Fibroblast of skin of left biceps (primary cell): ENCODE results near the gene HLA-DQB2.
"Not testable (repeated sequence)": the region's sequence is repeated elsewhere in the genome, so short reads cannot be mapped to it uniquely, and the experiment has no call there.

Source experiments
- DNase-seq, 2 experiments: peaks; one replicate each; pipeline ENCODE4 v3.0.0-alpha.2; 2013; ENCODE audit warnings: low read depth in 2 of 2

Gene HLA-DQB2

GRCh38 chr6:32745649-32746048 lies 17.7 kb downstream of the HLA-DQB2 start:
- not testable (repeated sequence) for DNase-seq

- no peak for DNase-seq
Measured at GRCh38 chr6:32744776-32745175, 18.6 kb downstream of the HLA-DQB2 start.

GRCh38 chr6:32742374-32742773 lies 21.0 kb downstream of the HLA-DQB2 start:
- no peak for DNase-seq

DNA sequence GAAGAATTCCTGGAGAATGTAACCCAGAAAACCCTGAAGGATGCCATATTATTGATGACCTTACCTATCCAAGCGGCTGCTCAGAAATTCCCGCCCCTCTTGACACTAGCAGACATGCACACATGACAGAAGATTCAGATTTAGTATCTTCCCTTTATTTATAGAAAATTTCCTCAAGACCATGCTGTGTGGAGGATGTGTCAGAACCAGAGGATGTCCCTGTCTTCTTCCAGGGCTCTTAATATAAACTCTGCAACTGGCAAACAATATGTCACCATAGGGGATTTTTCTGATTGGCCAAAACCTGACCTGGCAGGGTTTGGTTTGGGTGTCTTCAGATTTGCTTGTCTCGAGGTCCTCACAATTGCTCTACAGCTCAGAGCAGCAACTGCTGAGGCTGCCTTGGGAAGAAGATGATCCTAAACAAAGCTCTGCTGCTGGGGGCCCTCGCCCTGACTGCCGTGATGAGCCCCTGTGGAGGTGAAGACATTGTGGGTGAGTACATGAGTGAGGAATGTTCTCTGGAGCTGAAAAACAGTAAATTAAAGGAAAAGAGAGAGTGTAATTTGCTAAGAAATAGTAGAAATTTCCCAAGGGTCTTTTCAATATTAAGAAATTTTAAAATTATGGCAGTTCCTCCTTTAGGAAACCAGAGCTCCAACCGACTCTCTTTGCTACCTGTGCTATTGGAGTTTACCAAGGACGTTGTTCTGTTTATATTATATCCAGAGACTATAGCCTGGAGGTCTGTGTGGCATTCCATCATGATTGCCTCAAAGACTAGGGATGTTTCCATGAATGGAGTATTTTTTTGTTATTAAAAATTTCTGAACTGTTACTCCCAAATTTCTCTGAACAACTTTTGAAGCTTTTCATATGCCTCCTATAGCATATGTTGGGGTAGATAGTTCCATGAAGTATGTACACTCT lies 22.0 kb downstream of the HLA-DQB2 start, which contains the start of gene HLA-DQA2:
HLA-DQA2 (plus strand) TSS at position 361 of the 930 bp plus-strand sequence; CDS start at position 414, 53 bp downstream.
- no peak for DNase-seq

GRCh38 chr6:32738126-32738525 lies 25.2 kb downstream of the HLA-DQB2 start:
- DNase-seq: no peak

DNA sequence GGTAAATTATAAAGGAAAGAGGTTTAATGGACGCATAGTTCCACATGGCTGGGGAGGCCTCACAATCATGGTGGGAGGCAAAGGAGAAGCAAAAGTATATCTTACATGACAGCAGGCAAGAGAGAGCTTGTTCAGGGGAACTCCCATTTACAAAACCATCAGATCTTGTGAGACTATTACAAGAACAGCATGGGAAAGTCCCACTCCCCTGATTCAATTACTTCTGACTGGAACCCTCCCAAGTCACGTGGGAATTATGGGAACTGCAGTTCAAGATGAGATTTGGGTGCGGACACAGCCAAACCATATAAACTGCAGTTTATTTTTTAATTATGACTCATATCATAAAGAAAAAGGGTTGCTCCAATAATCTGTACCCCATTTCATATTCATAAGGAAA lies 44.5 kb downstream of the HLA-DQB2 start:
- no peak for DNase-seq

DNA sequence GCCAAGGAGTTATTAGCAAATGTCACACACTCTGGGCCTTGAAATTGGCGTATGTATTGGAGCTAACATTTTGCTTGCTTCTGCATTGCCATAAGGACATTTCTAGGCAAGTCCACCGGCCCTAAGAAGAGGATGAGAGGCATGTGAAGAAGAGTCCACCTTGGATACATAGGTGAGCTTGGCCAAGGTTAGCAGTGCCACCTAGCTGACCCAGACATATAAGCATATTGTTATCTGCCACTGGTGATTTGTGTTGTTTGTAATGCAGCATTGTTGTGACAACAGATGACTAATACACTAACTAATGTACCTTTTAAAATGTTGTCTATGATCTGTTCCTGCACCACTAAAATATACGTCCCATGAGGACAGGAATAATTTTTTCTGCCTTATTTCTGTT lies 46.9 kb downstream of the HLA-DQB2 start:
- DNase-seq: no peak

- DNase-seq: no peak
Measured at GRCh38 chr6:32713241-32713640, 50.1 kb downstream of the HLA-DQB2 start.

DNA sequence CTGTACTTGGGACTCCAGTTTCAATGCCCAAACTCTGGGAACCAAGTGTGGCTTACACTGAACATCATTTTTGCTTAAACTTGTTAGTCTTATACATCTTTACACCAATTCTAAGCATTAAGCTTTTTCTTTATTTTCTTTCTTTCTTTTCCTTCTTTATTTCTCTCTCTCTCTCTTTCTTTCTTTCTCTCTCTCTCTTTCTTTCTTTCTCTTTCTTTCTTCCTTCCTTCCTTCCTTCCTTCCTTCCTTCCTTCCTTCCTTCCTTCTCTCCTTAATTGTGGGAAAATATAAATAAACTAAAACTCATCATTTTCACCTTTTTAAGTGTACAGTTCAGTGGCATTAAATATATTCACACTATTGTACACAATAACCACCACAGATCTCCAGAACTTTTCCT lies 53.7 kb downstream of the HLA-DQB2 start:
- DNase-seq: no peak
